ENCODE data around the gene SMAP1. TPM values are rescaled to one million over a fixed set of nuclear protein-coding genes. Genes with fewer than 3 reads are reported as not detected.

SMAP1 gene
- total RNA-seq, 1 experiment from 2014 or later: 25.0 TPM

- DNase-seq (ENCODE audit: low read depth): no peak
Observed at GRCh38 chr6:70894001-70894400, 226.3 kb downstream of the SMAP1 start.

GRCh38 chr6:70900047-70900446, 232.4 kb downstream of the SMAP1 start:
- no peak for DNase-seq (ENCODE audit: low read depth)

- peak; percentile 8 for DNase-seq (ENCODE audit: low read depth)
Observed at GRCh38 chr6:70901324-70901723, 233.6 kb downstream of the SMAP1 start.

- no peak for DNase-seq (ENCODE audit: low read depth)
Observed at GRCh38 chr6:70903665-70904452, 236.2 kb downstream of the SMAP1 start.

DNA sequence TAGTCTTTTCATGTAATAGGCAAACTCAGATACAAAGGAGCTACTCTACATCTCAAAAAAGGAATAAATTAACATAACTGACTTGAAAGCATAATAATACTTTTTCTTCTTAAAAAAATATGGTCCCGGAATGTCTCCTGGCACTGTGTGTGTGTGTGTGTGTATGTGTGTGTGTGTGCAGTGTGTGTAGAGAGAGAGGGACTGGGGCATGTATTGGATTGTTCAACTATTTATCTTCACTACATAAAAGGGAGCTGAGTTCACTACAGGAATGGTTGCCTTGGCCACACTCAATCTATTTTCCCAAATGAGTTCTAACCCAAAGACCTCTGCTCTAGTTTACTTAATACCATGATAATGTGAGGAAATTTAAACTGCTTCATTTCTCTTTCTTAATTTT, 238.1 kb downstream of the SMAP1 start:
- DNase-seq (ENCODE audit: low read depth): no peak

Other genes starting within 250 kb of the SMAP1 start
- gene SDHAF4, start 101.0 kb upstream of the SMAP1 start, total RNA-seq (2014; rRNA removed; shearing (Covaris generic)): 10.5 and 12.4 TPM in 2 replicates